Activated CD4-positive, alpha-beta T cell treated with anti-CD3 and anti-CD28 coated beads, Interleukin-2, amount 50 U/mL, for 4 hours (primary cell): ENCODE results near the gene NMNAT1.
"Not testable (repeated sequence)": the region's sequence is repeated elsewhere in the genome, so short reads cannot be mapped to it uniquely, and the experiment has no call there.

ENCODE experiments used
- DNase-seq, 2 experiments: peaks; one replicate each; pipeline ENCODE4 v3.0.0-alpha.2; 2020

The NMNAT1 gene

DNA sequence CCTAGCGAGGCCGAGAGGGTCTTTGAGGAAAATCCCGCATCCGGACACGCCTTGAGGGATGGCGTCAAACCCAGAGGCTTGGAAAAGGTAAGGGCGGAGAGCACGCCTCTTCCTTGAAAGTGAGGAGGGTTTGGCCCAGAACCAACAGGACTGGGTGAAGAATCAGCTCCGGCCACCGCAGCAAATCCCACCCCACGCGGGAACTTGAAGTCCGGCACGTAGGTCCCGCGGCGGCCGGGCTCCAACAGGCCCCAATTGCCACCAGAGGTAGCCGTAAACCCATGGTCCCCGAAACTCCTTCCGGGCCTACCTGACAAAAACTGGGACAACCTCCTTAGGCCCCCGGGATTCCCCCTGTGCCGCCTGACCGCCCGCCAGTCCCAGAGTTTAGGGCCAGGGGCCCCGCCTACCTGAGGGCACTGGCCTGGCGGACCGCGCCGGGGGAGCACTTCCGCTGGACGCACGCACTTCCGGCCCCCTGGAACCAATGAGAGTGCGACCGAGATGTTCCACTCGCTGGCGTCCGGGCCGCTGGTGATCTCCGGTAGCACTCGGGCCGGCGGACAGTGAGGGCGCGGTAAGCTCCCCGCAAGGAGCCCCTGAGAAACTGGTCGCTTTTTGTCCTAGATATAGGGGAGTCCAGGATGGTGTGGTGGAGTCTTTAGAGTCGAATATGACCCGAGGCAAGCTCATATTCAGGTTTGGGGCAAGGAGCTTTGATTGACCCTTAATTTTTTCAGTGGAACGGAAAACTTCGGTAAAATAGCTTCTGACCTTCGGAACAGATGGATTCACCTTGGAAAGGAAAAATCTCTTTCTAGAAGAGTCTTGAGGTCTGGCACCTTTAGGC, at the start of gene NMNAT1, which contains the start of gene LZIC:
TSS of gene NMNAT1 (plus strand) at position 537 of the 850 bp plus-strand sequence. CDS start 28,599 bp downstream, outside the sequence.
TSS of gene LZIC (minus strand) at position 453 of the 850 bp plus-strand sequence. CDS start 6,772 bp downstream, outside the sequence.
- peak; percentile 81 to 83 for DNase-seq

GRCh38 chr1:9894115-9894514, 49.2 kb upstream of the NMNAT1 start:
- no peak for DNase-seq

DNA sequence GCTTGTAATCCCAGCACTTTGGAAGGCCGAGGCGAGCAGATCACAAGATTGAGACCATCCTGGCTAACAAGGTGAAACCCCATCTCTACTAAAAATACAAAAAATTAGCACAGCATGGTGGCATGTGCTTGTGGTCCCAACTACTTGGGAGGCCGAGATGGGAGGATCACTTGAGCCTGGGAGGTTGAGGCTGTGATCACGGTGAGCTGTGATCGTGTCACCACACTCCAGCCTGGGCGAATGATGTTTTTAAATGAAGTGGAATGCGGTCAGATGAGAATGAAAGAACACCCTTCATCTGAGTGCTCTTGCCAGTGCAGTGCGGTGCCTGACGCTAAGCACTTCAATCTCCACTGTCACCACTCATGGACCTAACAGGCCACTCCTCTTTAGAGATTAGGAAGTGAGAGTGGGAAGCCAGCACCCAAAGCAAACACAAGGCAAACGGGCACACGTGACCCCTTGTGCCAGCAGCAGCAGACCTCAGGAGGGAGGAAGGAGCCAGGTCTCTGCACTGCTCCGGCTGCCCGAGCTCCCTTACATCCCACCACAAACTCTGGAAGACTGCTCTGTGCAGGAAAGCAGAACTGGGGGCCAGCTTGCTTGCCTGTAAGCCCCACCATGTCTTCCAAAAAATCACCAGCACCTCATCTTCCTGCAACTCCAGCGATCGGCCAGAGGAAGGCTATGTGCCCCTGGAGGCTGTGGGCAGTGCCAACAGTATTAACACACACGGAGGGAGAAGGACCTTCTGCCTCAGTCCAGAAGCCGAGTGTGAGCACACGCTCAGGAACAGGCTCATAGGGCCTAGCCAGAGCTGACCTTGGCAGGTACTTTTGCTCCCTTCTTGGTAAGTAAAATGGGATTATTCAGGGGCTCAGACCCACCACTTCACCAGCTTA, 42.9 kb upstream of the NMNAT1 start:
- DNase-seq: no peak

DNA sequence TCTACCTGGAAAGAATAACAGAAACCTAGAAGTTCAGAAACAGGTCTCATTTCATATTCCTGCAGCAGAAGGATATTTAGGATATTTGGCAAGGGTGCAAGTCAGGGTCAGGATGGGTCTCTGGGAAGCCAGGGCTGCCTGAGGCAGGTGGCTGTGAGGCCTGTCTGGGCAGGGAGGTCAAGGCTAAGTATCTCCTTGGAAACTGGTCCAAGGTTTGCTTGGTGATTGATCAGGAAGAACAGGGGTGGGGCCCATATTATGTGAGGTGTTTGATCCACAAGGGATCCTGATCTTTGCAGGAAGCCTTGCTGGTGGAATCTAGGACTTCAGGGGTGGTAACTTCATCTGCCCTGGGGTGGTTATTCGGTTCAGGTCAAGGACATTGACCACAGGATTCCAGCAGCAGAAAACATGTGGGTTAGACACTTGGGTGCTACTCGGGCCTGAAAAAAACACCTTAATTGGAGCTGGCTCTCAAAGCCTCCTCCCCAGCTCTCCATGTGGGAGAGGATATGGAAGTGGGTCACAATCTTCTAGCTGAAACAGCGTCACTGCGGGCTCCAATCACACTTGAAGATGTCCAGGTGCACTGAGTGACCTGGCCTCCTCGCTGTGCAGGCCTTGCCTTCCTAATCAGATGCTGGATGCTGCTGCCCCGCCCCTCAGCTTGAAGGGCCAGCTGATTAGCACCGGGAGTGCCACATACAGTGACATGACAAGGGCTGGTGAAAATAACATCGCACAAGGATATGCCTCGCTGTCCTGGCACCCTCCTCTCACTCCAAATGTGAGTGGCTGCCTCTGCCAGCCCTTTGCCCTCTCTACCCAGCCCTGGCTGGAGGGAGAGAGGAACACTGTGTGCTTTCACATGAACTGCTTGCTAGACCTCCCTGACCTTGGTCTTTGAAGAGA, 41.9 kb upstream of the NMNAT1 start:
- DNase-seq: no peak

DNA sequence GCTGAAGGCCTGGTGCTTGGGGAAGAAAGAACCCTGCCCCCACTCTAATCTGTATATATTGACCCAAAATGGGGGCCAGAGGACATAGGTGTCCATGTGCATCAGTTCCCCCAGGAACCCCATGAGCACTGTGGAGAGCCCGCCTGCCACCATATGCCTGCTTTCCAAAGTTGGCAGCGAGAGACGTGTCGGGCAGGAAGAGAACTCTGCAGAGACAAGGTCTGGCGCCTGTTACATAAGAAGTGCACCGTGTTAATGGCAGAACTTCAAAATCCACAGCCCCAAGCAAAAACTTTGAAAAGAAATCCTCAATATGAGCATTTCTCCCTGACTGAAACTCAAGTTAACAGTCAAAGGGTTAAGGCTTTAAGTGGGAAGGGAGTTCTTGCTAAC, 41.2 kb upstream of the NMNAT1 start:
- no peak for DNase-seq

- DNase-seq: no peak
Measured at GRCh38 chr1:9903801-9904527, 39.3 kb upstream of the NMNAT1 start.

DNA sequence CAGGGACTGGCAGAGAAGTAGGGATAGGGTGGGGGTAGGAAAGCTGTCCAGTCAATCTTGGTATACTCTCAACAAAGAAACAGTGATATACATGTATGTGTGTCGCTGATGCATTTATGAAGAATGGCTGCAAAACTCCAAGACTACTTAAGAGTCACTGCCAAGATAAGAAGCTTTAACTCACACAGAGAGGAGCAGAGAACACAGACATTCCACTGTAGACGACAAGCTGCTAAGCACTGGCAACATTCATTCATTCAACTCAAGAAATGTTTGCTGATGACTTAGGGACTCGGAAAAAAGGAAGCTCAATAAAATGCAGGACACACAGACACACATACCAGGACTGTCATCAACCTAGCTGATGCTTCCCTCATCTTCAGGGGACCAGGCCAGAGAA, 38.7 kb upstream of the NMNAT1 start:
- no peak for DNase-seq

DNA sequence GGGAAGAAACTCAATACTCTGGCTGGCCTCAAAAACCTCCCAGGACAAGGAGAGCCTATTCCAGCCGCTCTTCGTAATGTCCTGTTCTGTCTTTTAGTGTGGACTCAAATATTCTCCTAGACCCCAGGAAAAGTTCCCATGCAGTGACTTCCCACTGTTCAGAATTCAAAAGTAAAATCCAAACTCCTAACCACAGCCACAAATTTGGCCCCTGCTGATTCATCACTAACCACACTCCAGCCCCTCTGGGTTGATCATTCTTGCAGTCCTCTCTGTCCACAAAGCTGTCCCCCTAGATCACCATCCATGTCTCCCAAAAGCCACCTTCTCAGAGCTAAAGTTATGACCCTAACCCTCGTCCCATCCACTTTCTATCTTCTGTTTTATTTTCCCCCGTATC, 38.3 kb upstream of the NMNAT1 start:
- DNase-seq: no peak

DNA sequence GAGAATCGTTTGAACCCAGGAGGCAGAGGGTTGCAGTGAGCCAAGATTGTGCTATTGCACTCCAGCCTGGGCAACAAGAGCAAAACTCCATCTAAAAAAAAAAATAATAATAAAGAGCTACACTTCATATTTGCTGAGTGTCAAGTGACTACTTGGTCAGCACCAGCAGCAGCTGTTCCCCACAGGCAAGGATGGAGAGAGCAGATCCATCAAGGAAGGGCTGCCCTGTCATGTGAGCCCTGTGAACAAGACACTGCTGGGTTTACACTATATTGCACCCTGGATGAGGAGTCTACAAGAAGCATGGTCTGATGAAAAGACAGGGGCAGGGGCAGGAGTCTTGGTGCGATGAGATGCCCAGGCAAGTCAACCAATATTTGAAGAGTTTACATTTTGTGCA, 36.8 kb upstream of the NMNAT1 start:
- no peak for DNase-seq

DNA sequence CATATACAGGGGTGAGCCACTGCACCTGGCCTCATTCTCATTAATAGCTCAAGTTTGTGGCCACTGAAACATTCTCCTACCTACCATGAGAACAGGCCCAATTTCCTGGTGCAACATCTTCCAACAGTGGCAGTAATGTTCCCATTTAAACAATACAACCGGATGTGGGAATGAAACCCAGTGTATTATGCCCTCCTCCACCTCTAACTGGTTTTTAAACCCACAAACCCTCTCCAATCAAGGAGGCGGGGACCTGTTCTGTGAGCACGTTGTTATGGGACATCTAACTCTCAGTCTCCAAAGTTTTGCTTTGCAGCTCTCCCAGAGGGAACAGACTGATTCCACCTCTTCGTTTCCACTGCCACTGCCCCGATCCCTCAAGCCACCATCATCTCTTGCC, 35.8 kb upstream of the NMNAT1 start:
- no peak for DNase-seq

- DNase-seq: no peak
Measured at GRCh38 chr1:9908871-9909233, 34.4 kb upstream of the NMNAT1 start.

GRCh38 chr1:9909234-9910046, 33.8 kb upstream of the NMNAT1 start:
- peak; percentile 8 for DNase-seq

DNA sequence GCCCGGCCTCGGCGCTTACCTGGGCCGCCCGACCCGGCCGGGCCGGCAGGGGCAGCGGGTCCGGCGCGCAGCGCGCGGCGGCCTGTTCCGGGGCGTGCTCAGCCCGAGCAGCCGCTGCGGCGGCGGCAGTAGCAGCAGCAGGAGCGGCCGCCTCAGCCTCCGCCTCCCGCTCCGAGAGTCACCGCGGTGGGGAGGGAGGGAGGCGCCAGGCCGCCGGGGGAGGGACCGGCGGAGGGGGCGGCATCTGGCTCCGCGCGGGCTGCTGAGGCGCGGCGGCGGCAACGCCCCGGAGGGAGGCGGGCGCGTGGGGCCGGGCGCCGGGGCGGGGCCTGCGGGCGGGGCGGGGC, 33.2 kb upstream of the NMNAT1 start, which contains the start of gene CTNNBIP1:
TSS of gene CTNNBIP1 (minus strand) at position 194 of the 347 bp plus-strand sequence. CDS start 38,205 bp downstream, outside the sequence.
- DNase-seq: no peak

GRCh38 chr1:9910423-9911178, 32.7 kb upstream of the NMNAT1 start:
- DNase-seq: peak; percentile 100

DNA sequence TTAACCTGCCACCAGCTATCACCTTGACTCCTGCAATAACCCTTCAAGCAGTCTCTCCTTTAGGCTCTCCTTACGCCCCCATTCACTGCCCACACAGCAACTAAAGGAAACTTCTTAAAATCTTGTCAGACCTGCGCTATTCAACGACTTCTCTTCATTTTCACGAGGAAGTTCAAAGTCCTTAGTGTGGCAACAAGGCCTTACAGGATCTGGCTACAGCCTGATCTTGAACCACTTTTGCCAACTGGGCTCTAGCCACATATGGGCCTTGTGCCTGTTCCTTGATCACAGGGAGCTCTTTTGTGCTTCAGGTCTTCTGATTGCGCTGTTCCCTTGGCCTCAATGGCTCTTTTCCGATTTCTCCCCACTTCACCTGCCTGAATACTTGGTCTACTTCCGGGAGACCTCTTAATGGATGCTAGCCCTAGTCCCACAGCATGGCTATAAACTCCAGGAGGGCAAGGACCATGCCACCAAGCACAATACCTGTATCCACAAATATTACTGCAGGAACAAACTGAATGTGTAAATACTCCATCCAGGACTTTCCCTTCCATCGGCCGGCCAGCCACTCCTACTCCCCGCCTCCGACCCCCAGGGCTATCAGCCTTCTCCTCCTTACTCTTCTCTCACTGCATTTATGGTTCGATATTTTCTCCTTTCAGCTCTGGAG, 30.9 kb upstream of the NMNAT1 start:
- DNase-seq: no peak

DNA sequence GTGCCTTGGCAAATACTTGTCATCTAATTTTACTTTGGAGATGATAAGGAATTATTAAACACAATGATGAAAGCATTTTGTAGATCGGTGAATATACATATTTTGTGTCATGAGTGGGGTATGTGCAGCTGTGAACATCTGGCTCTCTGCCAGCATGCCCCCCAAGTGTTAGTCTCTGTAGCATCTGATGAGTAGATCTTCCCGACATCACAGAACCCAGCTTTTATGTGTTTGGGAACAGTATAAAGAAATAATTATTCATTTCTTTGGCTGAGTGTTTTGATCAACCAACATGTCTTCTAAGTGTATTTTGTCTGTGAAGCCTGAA, 28.7 kb upstream of the NMNAT1 start:
- no peak for DNase-seq

GRCh38 chr1:9916452-9916851, 26.8 kb upstream of the NMNAT1 start:
- no peak for DNase-seq

DNA sequence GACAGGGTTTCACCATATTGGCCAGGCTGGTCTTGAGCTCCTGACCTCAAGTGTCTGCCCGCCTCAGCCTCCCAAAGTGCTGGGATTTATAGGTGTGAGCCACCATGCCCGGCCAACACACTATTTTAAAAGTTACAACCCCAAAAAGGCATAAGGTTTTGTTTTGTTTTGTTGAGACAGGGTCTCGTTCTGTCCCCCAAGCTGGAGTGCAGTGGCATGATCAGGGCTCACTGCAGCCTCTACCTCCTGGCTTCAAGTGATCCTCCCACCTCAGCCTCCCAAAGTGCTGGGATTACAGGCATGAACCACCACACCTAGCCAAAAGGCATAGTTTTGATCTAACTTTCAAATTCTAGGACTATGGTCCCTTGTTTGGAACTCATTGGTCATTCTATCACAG, 25.8 kb upstream of the NMNAT1 start:
- DNase-seq: not testable (repeated sequence)

DNA sequence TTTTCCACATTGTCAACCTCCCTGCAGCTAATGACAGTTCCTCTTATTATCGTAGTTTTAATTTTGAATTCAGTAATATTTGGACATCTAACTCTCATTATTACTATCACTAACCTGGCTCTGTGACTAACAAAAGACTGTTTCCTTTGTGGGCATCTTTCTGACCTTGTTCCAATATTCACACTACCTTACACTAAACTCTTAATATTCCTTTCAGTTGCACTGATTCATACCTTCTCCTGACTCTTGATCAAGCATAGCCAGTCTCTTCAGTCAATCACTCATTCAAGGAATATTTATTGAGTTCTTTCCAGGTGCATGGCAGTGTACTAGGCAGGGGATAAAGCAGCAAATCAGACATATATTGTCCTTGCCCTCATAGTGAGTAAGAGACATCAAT, 25.4 kb upstream of the NMNAT1 start:
- no peak for DNase-seq

DNA sequence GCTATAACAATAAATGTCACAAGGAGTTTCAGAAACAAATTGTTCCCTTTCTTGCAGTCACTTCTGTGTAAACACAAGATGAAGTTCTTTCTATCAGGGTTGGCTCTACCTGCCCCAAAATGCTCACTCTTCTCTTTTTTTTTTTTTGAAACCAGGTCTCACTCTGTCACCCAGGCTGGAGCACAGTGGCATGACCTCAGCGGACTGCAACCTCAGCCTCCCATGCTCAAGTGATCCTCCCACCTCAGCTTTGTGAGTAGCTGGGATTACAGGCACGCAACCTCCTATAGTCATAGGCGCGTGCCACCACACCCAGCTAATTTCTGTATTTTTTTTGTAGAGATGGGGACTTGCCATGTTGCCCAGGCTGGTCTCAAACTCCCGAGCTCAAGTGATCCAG, 22.7 kb upstream of the NMNAT1 start:
- DNase-seq: no peak
